Stimulated activated CD8-positive, alpha-beta memory T cell treated with anti-CD3 and anti-CD28 coated beads, Interleukin-15, amount 100 ng/mL, for 24 hours (primary cell): ENCODE data around the gene TTC8.

Experiments
- DNase-seq: peaks from one replicate; pipeline ENCODE4 v3.0.0-alpha.2; 2020; ENCODE audit warnings: low read depth

TTC8 gene

DNA sequence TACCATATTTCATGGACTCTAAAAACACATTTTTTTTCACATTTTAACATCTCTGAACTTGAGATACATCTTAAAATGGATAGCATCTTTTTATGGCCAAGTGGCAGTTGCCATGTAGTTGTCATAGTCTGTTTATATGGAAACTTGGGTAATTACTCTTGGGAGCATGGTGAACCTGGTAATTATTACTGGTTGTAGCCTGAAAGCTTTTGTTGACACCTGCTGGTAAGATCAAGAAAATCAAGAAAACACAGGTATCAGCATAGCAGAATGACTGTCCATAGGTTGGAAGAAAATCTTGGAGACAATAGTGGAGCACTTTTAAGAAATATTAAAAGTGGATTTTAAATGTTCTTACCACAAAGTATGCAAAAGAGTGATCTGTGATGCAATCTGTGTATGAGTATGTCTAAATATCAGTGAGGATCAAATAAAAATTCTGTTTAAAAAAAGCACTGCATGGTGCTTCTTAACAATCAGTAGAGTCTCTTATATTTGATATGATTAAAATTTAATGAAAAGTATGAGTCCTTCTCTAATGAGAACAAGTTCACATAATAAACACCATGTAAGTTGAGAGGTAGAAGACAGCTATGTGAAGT, 44.2 kb downstream of the TTC8 start:
- no peak for DNase-seq

DNA sequence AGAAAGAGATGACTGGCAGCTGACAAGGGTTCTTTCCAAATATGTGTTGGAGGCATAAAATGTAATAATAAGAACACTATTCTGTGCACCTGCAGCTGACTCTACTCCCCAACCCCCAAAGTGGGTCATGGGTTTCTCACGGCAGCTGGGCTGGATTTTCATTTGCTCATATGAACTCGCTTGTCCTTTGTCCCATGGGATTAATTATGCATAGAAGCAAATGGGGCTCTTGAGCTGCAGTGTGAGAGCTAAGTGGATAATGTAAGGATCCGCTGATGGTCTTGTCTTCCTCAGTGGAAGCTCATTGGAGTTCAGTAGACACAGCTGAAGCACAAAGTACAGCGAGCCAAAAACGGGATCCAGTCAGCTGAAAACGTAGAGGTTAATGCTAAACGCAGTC, 46.3 kb downstream of the TTC8 start:
- no peak for DNase-seq

- no peak for DNase-seq
Observed at GRCh38 chr14:88871429-88871828, 47.0 kb downstream of the TTC8 start.

DNA sequence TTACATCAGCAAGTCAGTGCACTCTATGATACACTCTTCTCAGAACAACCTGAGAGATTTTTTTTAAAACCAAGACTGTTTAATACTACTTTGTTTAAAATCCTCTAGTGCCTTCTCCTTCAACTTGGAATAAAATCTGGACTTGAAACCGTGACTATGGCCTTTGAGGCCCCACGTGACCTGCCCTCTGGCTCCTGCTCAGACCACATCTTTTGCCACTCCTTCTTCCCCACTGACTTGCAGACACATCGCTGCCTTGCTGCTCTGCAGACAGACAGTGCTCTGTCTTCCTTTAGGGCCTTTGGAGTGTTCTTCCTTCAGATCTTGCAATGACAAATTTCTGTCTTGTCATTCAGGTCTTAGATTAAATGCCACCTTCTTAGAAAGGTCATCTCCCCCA, 48.5 kb downstream of the TTC8 start:
- no peak for DNase-seq

GRCh38 chr14:88877192-88877591, 52.7 kb downstream of the TTC8 start:
- DNase-seq: no peak

DNA sequence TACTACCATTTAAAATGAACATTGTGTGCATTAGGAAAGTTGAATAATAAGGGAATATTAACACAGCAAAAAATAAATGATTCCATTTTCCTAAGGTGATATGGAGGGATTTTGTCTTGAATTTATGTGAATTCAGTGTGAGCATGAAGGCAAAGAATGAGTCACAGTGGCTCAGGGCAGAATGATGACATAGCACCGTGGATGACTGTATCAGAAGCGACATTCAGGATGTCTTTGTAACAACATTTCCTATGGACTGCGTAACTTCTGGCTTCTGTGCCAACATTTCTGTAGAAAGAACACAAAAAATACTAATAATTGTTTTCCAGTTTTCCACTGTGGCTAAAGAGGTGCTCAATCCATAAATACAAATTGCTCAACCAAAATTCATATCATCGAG, 54.6 kb downstream of the TTC8 start:
- no peak for DNase-seq

GRCh38 chr14:88882236-88882635, 57.8 kb downstream of the TTC8 start:
- no peak for DNase-seq

DNA sequence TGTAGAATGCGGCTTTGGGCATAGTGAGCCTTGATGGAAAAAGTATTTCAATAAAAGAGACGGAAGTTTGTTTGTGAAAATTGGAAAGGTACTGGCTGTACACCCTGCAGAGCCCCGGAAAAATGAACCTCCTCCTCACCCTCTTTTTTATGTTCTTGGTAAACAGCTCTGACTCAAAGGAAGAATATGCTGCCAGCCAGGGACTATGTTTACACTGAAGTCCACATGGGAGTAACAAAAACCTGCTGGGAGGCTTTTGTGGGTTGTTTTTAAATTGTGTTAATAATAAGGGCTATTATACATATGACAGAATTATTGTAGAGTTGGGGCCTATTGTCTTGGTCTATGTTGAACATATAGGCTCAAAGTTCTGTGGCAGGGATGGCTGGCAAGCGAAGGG, 70.7 kb downstream of the TTC8 start:
- no peak for DNase-seq

- DNase-seq: no peak
Observed at GRCh38 chr14:88901189-88901588, 76.7 kb downstream of the TTC8 start.

- no peak for DNase-seq
Observed at GRCh38 chr14:88901991-88902390, 77.5 kb downstream of the TTC8 start.

- no peak for DNase-seq
Observed at GRCh38 chr14:88902850-88903249, 78.4 kb downstream of the TTC8 start.

DNA sequence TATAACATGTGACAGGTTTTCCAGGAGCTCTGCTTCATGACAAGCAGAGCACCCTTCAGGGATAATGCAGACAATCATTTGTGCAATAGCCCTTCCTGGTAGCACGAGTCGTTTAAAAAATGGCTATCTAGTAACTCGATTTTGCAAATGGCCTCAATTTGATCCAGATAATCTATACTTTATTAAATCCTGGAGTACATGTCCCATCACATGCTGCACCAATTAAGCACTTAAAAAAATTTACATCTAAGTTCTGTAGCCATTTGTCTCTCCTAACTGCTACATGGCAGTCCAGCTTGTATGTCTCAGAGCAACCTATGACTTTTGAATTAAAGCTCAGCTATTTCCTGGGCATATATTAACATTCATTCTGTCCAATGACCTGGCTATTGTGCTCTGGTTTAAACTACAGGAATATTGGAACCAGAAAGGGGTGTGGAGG, 79.8 kb downstream of the TTC8 start:
- DNase-seq: no peak

DNA sequence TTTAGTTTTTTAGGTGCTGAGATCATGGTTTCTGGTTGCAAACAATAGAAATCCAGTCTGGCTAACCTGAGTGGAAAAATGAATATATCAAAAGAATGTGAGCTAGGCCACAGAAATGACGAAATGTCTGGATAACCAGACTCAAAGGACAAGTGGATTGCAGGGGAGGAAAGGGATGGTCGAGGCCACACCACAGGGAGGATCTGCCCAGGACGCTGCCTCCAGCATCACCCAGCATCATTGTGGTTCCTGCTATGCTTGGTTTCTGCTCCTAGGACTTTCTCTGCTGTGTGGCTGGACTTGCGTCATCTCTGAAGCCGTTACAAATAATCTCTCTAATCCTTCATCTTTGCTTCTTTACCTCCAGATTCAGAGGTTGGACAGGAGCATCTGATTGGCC, 80.4 kb downstream of the TTC8 start:
- DNase-seq: no peak

DNA sequence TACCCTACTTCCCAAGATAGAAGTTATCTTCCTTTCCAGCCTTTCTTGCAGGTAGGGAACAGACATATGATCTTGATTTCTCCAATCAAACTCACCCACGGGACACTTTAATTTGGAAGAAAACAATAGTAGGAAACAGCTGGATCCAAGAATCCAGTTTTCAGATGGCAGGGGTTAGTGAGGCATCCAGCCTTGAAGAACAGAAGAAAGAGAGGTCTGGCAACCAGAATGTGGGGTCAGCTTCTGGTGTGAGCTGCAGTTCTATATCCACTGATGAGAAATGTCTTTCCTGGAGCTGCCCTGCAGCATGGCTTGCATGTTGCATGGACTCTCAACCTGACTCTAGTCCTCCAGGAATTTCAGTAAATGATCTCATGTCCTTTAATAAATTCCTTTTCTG, 83.8 kb downstream of the TTC8 start:
- DNase-seq: no peak

GRCh38 chr14:88910386-88910785, 85.9 kb downstream of the TTC8 start:
- DNase-seq: no peak

- DNase-seq: no peak
Observed at GRCh38 chr14:88911809-88912208, 87.4 kb downstream of the TTC8 start.

DNA sequence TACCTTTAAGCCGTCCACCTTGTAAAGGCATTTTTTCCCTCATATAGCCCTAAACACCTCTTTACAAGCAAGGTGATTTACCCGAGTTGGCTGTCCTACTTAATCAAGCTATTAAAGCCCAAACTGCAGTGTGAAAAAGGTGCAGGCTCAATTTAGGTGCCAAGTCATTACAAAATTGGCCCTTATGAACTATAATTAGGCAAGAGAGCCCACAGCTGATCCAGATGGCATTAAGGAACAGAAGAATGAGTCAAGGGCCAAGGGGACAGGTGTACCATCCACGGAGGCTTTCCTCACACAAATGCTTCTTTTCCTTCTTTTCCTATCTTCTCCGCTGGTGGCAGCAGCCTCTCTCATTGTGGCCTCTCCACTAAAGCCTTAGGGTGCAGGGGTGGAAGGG, 90.5 kb downstream of the TTC8 start:
- no peak for DNase-seq

DNA sequence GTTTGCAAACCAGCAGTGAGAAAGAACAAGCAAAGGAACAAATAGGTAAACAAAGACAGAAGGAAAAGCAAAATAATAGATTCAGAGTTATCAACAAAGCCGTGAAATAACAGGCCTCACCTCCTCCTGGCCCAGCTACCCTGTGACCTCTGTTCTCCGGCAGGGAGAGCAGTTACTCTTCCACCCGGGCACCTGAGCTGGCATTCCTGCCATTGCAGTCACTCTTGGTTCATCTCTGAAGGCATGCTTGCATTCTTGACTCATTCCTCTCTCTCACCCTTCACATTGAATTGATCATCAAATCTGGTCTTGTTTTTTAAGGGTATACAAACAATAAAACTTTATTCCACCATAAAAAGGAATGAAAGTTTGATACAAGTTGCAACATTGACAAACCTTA, 95.1 kb downstream of the TTC8 start:
- DNase-seq: no peak
